Breast epithelium (tissue), 3 donors: Measurements from ENCODE around the gene UBL3.

Experiments
- POLR2A ChIP-seq: fragments of 450-650 bp; IDR thresholded peaks from one replicate; pipeline ENCODE4 v1.6.1; 2016; ENCODE audit warnings: antibody characterized with exemption, mild to moderate bottlenecking, moderate library complexity
- POLR2AphosphoS5 ChIP-seq, 3 donors: sonication (generic); formaldehyde crosslinking; IDR thresholded peaks; one replicate each; pipeline ENCODE4 v1.6.1; 2017; ENCODE audit warnings: antibody characterized with exemption in 3 of 3

GRCh38 chr13:29835280-29836061 lies 14.9 kb downstream of the UBL3 start:
- TF ChIP-seq POLR2A (no peak), POLR2AphosphoS5 (IDR thresholded peaks at IDR 0.05) (no peak)
